ENCODE data around the gene GRIN3A.
A peak's percentile ranks its signal among the peaks of the same experiment; 100 is the strongest.

The GRIN3A gene

GRCh38 chr9:101705135-101705661 lies 33.2 kb downstream of the GRIN3A start:
- peak; percentile 70 for DNase-seq (ENCODE audit: low spot score)

GRCh38 chr9:101702257-101702656 lies 36.2 kb downstream of the GRIN3A start:
- DNase-seq (ENCODE audit: low spot score), result no peak

DNA sequence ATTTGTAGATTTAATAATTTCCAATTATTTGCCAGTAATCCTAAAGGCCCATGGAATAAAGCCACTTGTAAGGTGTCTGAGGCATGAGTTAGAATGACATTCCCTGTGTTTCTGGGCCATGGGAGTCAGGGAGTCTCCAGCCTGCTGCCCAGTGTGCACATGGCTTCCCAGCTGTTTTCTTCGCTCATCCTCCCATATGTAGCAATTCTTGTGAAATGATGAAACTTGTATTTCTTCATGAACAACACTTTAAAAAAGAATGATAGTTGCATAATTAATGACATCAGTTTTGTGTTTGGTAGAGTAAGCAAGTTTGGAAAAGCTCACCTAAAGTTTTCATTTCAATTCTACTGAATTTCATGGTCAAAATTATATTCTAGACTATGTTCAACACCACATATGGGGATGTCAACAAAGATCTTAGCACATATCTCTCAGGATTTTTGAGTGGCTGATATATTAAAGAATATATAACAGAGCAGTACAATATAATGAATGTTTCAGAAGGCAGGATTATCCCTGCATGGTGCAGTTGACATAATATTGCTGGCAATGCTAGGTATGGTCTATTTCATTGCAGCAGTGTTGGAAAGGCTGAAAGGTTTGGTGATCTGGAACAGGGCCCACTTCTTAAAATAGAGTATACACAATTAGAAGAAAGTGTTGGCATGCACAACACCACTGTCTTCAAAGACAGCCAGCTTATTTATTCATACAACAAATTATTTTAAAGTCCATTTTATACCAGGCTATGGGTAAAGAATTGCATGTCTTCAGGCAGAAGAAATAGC lies 44.7 kb downstream of the GRIN3A start:
- DNase-seq (ENCODE audit: low spot score), result no peak

DNA sequence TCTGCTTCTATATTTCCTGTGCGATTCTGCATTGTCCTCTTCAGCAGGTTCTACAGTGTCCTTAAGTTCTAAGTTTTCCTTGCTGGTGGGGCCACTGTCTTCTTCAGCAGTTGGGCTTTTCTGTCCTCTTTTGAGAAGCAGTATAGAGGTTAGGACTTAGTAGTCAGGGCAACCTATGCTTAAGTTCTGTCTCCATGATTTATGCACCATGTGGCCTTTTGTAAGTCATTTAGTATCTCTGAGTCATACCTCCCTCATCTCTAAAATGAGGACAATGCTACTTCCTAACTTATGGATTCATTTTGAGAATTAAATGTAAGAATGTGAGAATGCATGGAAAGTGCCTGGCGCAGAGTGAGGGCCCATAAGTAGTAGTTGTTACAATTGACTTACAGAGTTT lies 46.8 kb downstream of the GRIN3A start:
- DNase-seq (ENCODE audit: low spot score), result no peak

DNA sequence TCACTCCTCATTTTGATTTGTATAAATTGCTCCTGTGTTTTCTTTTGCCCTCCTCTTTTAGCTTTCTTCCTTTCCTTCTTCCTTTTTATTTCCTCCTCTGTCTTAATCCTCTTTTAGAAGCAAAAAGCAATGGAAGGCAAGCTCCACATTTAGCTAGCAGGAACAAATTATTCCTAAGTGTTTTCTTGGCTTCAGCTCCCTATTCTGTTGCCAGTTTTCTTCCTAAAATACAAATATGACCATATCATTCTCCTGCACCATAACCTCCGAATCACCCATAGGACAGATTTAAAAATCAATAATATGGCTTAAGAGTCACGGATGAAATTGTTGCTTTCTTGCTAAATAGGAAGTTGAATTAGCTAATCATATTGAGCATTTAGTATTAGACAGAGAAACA lies 49.4 kb downstream of the GRIN3A start:
- no peak for DNase-seq (ENCODE audit: low spot score)

GRCh38 chr9:101684665-101685064 lies 53.8 kb downstream of the GRIN3A start:
- no peak for DNase-seq (ENCODE audit: low spot score)

- no peak for DNase-seq (ENCODE audit: low spot score)
Measured at GRCh38 chr9:101683236-101683635, 55.2 kb downstream of the GRIN3A start.

- DNase-seq (ENCODE audit: low spot score), result no peak
Measured at GRCh38 chr9:101677861-101678260, 60.6 kb downstream of the GRIN3A start.

DNA sequence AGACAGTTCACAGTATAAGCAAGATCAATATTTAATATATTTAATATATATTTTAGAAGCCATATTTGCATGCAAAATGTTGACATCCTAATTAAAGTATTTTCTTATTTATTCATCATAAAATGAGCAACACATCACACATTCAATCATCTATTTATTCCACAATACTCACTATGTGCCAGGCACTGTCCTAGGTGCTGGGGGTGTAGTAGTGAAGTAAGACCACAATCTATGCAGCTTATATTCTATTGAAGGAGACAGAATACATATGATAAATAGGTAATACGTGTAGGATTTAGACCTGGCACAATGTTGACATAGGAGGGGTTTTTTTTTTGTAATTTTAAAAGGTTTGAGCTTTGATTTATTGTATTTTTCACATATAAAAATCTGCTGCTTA lies 63.1 kb downstream of the GRIN3A start:
- DNase-seq (ENCODE audit: low spot score), result no peak

DNA sequence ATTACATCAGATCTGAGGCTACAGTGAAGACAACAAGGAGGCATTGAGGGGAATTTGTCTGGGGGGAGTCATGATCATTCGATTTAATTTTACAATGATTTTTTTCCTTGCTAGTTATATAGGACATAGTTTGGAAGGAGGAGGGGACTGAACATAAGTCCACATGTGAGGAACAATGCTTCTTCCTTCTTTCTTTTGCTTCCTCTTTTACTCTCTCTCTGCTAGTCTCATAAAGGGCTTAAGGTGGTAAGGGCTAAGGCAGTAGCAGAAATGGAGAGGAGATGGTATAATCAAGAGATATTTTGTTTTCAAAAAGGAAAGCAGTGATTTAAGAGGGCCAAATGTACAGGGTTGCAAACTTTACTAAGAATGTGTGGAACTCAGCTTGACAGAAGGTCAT lies 64.3 kb downstream of the GRIN3A start:
- no peak for DNase-seq (ENCODE audit: low spot score)

DNA sequence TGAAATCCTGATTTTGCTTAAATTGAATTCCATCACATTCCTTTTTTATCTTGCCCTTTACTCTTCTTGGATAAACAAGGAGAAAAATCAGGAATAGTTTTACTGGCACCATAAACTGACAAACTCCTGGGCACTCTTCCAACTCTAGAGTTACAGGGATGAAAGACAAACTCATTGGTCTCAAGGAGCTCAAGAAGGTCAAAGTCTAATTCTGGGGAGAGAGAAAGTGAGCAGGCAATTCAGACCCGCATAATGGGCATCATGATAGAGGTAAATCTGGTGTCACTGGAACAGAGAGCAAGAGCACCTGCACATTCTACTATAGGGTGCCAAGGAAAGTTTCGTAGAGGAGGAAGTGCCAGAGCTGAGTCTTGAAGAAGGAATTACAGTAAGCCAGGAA lies 64.8 kb downstream of the GRIN3A start:
- no peak for DNase-seq (ENCODE audit: low spot score)

DNA sequence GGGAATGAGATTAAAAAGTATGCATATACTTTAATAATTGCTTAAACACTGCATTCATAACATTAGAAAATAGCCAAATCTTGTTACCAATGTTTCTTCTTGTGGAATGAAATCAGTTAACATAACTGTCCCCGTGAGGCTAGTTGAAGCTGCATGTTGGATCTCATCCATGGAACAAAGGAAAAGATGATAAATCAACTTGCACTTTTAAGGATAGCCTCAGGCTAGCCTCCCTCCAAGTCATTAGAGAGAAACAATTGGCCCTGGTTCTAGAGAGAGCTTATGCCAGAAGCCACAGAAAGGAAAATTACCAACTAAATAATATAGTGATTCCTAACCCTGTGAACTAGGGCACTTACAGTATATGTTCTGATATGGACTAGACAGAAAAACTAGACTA lies 66.9 kb downstream of the GRIN3A start:
- no peak for DNase-seq (ENCODE audit: low spot score)

DNA sequence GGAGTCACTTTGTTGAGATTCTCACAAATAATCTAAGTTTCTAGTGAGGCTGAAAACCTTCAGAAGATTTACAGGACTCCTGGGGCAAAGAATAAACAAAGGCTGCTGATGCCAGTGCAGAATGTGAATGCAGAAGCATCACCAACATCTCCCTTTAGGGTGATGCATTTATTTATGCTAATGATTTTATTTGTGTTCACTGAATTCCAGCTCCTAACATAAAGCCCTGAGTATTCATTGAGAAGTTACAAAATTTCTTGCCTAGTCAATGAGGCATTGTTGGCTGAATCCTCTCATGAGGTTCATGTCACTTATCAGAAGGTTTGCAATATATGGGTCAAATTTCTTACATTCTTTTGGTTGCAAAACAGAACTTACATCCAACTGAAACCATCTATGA lies 70.0 kb downstream of the GRIN3A start:
- DNase-seq (ENCODE audit: low spot score), result no peak

- no peak for DNase-seq (ENCODE audit: low spot score)
Measured at GRCh38 chr9:101664453-101664852, 74.0 kb downstream of the GRIN3A start.

DNA sequence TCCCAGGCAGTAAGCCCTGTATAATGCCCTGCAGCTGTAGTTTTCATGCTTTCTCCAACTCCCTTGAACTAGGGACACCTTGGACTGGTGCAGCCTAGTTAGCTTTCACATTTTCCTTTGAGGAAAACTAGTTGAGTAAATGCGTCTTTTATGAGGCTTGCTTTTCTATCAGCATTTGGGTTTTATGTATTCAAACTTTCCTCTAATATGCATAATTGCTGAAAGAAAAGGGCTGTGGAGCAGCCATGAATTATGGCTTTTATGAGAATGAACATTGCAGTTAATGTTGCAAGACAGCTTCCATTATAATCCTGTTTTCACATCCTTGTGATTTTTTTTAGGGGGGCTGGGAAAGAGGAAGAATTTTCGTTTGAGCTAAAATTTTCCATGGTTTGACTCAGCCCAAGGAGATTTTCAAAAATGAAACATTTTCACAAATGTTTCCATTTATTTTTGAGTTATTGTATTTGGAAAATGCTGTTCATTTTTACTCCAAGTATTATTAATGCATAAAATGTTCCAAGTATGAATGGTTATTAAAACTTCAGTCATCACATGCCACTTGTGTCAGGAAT lies 85.8 kb downstream of the GRIN3A start:
- no peak for DNase-seq (ENCODE audit: low spot score)

GRCh38 chr9:101650142-101650541 lies 88.3 kb downstream of the GRIN3A start:
- no peak for DNase-seq (ENCODE audit: low spot score)

DNA sequence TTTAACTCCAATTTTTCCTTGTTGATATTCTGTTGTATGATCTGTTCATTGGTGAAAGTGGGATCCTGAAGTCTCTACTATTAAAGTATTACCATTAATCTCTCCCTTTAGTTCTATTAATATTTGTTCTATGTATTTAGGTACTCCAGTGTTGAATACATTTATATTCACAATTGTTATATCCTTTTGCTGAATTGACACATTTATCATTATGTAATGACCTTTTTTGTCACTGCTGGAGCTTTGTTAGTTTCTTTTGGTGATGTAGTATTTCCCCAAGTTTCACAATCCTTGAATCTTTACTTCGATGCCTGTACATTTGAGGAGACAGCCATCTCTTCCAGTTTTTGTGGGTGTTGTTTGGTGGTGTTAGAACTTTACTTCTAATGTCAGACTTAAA lies 90.0 kb downstream of the GRIN3A start:
- no peak for DNase-seq (ENCODE audit: low spot score)

DNA sequence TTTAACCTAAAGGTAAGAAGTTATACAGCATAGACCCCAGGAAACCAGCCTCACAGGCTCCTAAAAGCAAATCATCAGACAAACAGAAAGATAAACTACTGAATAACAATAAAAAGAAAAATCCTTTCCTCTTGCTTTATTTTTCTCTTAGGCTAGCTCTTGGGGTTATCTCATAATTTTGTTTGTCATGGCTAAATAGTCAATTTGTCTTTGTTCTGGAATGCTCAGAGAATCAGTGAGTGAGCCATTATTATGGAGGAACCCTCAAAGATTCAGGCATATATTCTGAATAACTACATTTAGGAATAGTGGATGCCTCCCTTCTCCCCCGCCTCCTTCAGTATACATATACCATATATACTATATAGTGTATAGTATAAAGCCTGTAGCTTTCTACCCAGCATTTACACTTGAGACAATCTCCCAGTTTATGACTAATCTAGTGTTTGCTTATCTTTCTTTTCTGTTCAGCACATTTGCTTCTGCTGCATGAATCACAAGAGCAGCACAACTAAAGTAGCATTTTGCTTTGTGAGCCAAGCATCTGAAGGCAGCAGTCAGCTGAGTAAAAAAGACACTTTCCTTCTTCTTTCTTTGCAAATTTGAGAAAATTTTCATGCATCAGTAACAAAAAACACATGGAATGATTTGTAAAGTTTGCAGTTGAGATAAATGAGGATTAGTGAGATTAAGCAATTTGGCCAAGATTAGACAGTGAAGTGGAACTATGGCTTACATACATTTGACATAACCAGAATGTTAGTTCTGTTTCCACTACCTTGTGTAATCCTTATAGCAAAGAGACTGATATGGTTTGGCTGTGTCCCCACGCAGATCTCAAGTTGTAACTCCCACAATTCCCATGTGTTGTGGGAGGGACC lies 98.4 kb downstream of the GRIN3A start:
- no peak for DNase-seq (ENCODE audit: low spot score)

GRCh38 chr9:101639311-101639710 lies 99.1 kb downstream of the GRIN3A start:
- no peak for DNase-seq (ENCODE audit: low spot score)

DNA sequence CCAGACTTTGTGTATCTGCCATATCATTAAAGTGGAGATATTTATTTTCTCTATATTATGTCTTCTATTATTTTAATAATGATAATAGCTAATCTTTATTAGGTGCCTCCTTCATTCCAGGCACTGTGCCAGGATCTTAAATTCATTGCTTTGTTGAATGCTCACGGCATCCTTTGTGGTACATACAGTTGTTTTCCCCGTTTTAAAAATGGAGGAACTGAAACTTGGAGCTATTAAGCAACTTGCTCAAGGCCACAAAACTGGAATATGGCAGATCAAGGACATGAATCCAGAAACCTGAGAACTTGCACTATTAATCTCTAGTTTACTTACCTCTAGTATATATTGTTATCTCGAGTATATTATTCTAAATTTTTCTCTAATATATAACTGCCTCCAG lies 102.2 kb downstream of the GRIN3A start:
- DNase-seq (ENCODE audit: low spot score), result no peak

DNA sequence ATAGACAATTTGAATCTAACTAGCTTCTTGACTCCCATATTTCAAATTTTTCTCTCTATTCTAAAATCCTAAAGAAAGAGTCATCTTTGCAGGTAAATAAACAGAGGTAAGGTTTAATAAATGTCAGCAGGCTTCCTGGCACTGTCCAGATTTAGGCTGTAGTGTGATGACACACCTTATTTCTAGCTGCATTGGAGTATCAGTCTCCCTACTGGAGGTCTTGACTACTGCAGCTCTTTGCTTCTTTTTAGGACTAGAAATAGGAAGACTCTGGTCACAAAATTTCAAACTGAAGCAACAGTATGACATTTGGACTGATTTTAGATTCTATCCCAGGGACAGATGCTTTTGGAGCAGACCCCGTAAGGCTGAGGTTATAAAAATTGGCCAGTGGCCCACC lies 103.0 kb downstream of the GRIN3A start:
- DNase-seq (ENCODE audit: low spot score), result no peak

GRCh38 chr9:101634741-101635409 lies 103.6 kb downstream of the GRIN3A start:
- DNase-seq (ENCODE audit: low spot score), result no peak
